Colonic mucosa (tissue), 4 donors: Measurements from ENCODE around the gene FABP1. TPM values are rescaled to one million over a fixed set of nuclear protein-coding genes. Genes with fewer than 3 reads are reported as not detected.

Source experiments
- DNase-seq: peaks from one replicate; pipeline ENCODE4 v3.0.0-alpha.2; 2020
- H3K27ac ChIP-seq: fragments of 200-600 bp; one replicate; pipeline ENCODE4 v1.8.0; 2021
- H3K27me3 ChIP-seq: fragments of 200-600 bp; one replicate; pipeline ENCODE4 v1.8.0; 2021
- H3K36me3 ChIP-seq: fragments of 200-600 bp; one replicate; pipeline ENCODE4 v1.8.0; 2021
- H3K4me1 ChIP-seq: fragments of 200-600 bp; one replicate; pipeline ENCODE4 v1.8.0; 2021; ENCODE audit warnings: mild to moderate bottlenecking
- H3K4me3 ChIP-seq: fragments of 200-600 bp; one replicate; pipeline ENCODE4 v1.8.0; 2021
- H3K9ac ChIP-seq, 2 donors: one replicate each; pipeline ENCODE4 v1.7.0; 2013; ENCODE audit warnings: control low read depth in 2 of 2, low read depth in 2 of 2, low read length in 2 of 2
- H3K9me3 ChIP-seq: fragments of 200-600 bp; one replicate; pipeline ENCODE4 v1.8.0; 2021
- intact Hi-C: fragments of 100-400 bp; cut with DNase I; formaldehyde crosslinking; loops from one replicate; pipeline ENCODE4 v1.14.1; 2022
- total RNA-seq, 2 donors: library from RNA; stranded (reverse); fragmentation: NEBNext Ultra II Directional in 1 of 2; extraction: Animal tissue kit (Norgen Biotek cat#: 25700) in 1 of 2; gene quantifications; one replicate each; pipeline ENCODE4 v1.2.1, GENCODE V29; 2021
- TF ChIP-seq, protein P1 (sequence below): fragments of 200-600 bp; IDR thresholded peaks from one replicate; pipeline ENCODE4 v1.8.0; 2022; ENCODE audit warnings: antibody characterized with exemption, mild to moderate bottlenecking
- donor health status: healthy.
- donor health status: DM: no; HTN: no; CAD: no.
- donor health status: DM: no; HTN: no; CAD: no.

The FABP1 gene
- total RNA-seq, 2 donors from 2014 or later: 2,582 to 2,822 TPM

DNA sequence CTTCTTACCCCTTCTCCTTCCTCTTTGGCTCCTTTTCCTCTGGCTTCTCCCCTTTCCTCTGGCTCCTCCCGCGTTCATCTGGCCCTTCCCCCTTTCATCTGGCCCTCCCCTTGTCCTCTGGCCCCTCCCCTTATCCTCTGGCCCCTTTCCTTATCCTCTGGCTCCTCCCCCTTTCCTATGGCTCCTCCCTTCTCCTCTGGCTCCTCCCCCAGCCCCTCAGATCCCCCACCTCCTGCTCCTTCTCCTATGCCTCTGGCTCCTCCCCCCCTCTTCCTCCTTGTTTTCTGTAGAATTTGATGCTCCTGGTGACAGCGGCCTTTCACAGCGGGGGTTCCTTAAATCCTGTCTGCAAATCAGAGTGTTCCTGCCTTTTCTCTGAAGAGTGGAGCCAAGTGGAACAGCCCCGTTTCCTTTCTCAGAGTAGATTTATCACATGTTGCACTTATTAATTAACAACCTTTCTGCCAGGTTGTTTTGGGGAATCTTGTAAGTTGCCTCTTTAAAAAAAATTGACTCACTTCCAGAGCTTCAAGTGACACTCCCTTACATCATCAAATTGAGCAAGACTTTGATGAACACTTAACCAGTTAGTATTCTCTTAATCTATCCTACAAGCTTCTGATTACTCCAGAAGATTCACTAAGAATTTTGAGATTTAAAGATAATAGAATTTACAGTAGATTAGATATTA lies 27.9 kb downstream of the FABP1 start:
- Histone ChIP-seq H3K9me3 (no peaks in the 10 kb centered on the region), H3K4me3 (no peak overlapping the region), H3K27ac (no peak overlapping the region), H3K4me1 (no peaks in the 10 kb centered on the region), H3K36me3 (no peaks in the 10 kb centered on the region), H3K9ac (no peak overlapping the region), H3K27me3 (no peaks in the 10 kb centered on the region)
- intact Hi-C loops: no loop called here
- no peak for DNase-seq
- TF ChIP-seq, protein P1, sequence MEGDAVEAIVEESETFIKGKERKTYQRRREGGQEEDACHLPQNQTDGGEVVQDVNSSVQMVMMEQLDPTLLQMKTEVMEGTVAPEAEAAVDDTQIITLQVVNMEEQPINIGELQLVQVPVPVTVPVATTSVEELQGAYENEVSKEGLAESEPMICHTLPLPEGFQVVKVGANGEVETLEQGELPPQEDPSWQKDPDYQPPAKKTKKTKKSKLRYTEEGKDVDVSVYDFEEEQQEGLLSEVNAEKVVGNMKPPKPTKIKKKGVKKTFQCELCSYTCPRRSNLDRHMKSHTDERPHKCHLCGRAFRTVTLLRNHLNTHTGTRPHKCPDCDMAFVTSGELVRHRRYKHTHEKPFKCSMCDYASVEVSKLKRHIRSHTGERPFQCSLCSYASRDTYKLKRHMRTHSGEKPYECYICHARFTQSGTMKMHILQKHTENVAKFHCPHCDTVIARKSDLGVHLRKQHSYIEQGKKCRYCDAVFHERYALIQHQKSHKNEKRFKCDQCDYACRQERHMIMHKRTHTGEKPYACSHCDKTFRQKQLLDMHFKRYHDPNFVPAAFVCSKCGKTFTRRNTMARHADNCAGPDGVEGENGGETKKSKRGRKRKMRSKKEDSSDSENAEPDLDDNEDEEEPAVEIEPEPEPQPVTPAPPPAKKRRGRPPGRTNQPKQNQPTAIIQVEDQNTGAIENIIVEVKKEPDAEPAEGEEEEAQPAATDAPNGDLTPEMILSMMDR: no peak

DNA sequence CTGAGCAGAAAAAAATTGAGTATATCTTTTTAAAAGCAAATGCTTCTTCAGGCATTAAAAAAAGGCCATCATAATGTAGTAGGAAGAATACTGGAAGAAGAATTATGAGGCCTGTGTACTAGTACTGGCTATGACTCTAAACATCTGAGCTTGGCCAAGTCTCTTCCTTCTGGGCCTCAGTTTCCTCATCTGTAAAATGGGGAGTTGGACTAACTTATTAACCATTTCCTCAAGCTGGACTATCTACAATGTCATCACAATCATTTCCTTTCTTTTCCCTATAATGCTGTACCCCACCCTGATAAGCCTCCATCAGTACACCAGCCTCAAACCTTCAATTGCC lies 29.3 kb downstream of the FABP1 start:
- H3K4me3 ChIP-seq: no peak overlapping the region
- H3K9ac ChIP-seq: no peak overlapping the region
- no peak for DNase-seq
- no peaks in the 10 kb centered on the region for H3K9me3 ChIP-seq
- no peaks in the 10 kb centered on the region for H3K27me3 ChIP-seq
- TF ChIP-seq, protein P1: no peak
- no peaks in the 10 kb centered on the region for H3K36me3 ChIP-seq
- H3K4me1 ChIP-seq: no peaks in the 10 kb centered on the region
- intact Hi-C loops: no loop called here
- H3K27ac ChIP-seq: no peak overlapping the region

DNA sequence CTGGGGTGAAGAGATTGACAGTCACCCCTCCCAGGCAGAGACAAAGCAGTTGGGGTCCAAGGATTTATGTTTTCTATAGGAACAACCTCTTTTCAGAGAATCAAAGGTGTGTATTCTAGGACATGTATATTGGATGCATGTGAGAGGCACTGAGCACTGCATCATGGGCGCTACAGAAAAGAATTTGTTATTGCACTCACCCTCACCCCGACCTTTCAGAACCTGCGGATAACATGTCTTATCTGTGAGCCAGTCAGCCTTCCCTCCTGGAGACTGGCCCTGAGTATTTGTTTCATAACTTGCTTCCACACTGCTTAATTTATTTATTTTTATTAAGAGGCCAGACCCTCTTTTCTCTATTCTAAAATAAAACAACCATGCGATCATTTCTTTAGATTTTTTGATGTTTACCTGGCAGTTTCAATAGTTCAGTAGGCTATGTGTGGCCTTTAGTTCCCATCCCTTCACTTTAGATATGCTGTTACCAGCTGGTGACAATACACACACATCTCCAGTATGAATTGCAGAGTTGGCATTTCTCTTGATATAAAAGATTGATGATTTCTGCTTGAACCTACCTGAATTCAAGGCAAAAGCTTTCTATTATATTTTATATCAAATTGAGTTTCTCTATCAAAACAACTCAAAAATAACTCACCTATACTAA lies 29.8 kb downstream of the FABP1 start:
- DNase-seq: no peak
- TF ChIP-seq, protein P1: no peak
- H3K9me3 ChIP-seq: no peaks in the 10 kb centered on the region
- H3K9ac ChIP-seq: no peak overlapping the region
- no peaks in the 10 kb centered on the region for H3K4me1 ChIP-seq
- intact Hi-C loops: no loop called here
- H3K36me3 ChIP-seq: no peaks in the 10 kb centered on the region
- H3K27me3 ChIP-seq: no peaks in the 10 kb centered on the region
- no peak overlapping the region for H3K4me3 ChIP-seq
- H3K27ac ChIP-seq: no peak overlapping the region

DNA sequence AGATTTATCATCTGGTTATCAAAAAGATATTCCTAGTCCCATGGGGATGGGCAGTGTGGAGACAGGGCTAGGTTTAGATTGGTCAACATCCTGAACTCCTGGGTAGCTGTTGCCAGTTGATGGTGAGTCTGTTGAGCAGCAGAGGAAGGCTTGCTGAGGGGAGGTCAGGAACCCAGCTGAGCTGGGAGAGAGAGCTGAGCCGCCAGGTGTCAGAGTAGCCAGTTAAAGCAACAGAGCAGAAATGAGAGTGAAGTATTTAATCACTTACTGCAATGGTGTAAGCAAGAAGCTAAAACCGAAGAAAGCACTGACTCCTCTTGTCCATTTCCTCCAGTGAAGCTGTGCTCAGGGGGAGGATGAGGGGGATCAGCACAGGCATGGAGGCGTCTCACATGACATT lies 30.7 kb downstream of the FABP1 start:
- no peak overlapping the region for H3K27ac ChIP-seq
- no peak overlapping the region for H3K4me3 ChIP-seq
- no peaks in the 10 kb centered on the region for H3K9me3 ChIP-seq
- DNase-seq: no peak
- TF ChIP-seq, protein P1: no peak
- no peaks in the 10 kb centered on the region for H3K4me1 ChIP-seq
- H3K27me3 ChIP-seq: no peaks in the 10 kb centered on the region
- no peaks in the 10 kb centered on the region for H3K36me3 ChIP-seq
- intact Hi-C loops: no loop called here
- H3K9ac ChIP-seq: no peak overlapping the region

DNA sequence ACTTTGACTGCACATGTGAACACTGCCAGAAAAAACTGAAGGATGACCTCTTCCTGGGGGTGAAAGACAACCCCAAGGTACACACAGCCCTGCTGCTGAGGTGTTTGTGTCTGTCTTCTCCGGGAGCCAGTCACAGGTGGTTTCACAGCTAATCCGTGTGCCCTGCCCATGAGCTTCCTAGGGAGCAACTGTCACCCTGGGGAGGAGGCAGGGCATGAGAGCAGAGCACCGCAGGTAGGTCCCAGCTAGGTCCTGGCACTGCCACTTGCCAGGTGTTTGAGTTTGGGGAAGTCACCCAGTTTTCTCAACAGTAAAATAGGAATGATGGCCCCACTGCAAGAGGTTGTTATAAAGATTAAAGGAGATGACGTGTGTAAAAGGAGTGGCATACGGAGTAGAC lies 31.2 kb downstream of the FABP1 start:
- Histone ChIP-seq H3K9me3 (no peaks in the 10 kb centered on the region), H3K27me3 (no peaks in the 10 kb centered on the region), H3K4me3 (no peak overlapping the region), H3K27ac (no peak overlapping the region), H3K9ac (no peak overlapping the region), H3K4me1 (no peaks in the 10 kb centered on the region), H3K36me3 (no peaks in the 10 kb centered on the region)
- TF ChIP-seq, protein P1: no peak
- no peak for DNase-seq
- intact Hi-C loops: no loop called here
